Activated CD8-positive, alpha-beta memory T cell treated with anti-CD3 and anti-CD28 coated beads, Interleukin-2, amount 50 U/mL, for 48 hours (primary cell): ENCODE data around the gene PRKG1.
"Not testable (repeated sequence)": the region's sequence is repeated elsewhere in the genome, so short reads cannot be mapped to it uniquely, and the experiment has no call there.

ENCODE experiments used
- DNase-seq: peaks from one replicate; pipeline ENCODE4 v3.0.0-alpha.2; 2020

The PRKG1 gene

DNA sequence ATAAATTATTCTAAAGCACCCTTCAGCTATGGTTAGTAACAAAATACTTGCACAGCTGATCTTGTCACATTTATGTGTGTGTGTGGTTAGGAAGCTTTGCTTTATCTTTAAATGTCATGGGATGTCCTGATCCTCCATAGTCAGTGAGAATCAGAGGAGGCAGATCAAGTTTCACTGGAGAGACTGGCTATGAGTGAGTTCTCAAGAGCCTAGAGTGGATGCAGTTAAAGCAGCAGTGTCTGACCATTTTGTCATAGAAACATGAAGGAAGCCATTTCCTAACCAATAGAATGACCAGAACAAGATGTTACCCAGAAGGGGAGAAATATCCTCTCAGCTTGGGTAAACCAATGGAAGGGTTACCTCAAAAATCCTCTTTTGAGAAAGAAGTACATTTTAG lies 1032.6 kb downstream of the PRKG1 start:
- no peak for DNase-seq

DNA sequence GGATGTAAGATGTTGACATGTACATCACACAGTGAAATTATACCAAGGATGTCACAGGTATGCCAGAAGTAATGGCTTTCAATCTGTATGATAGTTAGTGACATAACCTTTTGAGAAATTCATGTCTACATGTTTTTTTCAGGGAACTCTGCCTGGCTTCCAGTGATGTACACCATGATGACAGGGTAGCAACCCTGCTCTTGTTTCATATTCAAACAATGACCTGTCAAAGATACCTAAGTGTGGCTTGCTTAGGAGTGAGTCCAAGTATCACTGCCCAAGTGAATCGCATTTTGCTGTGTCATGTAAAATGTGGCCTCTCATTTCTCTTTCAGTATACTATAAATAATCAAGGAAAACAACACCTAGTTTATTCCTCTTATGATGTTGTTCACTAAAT lies 1033.9 kb downstream of the PRKG1 start:
- DNase-seq: no peak

DNA sequence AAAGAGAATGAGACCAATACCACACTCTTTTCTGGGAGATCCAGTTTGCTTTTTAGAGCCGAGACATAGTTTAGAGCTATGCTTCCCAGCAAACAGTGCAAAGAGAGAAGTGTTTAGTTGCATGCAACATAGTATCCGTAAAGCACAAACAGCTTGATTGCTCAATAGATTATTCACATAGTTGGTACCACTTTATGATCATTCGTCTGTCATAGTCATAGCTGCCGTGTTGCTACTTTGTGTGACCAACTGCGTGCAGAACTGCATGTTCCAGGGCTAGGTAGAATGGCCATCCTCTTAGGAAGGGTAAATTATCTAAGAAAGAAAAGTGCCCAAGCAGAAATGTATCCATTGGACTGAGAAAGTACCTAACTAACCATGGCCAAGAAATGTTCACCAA lies 1036.3 kb downstream of the PRKG1 start:
- no peak for DNase-seq

DNA sequence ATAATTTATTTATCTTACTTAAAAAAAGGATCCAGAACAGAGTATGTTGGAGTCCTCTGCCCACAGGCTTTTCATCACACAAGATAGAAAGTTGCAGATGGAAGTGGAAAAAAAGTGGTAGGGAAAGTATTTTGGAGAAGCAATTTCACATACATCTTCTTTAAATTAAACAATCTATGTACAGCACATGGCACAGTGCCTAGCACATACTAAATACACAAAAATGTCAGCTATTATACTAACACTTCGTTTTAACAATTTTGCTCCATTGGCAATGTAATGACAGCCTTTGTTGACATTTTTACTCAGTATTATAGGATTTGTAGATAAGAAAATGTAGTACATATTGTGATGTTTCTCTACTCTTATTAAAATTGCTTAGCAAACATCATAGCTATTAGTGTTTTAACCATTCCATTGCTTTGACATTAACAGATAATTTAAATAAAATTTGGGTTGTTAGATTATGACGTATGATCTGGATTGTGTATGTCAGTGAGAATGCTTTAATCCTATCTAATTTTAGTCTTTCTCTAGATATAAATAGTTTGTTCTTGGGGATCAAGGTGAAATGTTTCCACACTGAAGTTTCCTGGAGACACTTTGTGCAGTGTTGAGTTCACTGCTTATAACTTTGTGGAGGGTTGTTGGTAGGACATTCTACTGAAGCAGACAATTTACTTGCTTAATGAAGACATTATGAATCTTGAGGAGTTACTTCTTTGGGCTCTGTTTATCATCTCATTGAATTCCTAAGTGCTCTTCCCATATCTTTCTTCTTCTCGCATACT lies 1037.0 kb downstream of the PRKG1 start:
- no peak for DNase-seq

DNA sequence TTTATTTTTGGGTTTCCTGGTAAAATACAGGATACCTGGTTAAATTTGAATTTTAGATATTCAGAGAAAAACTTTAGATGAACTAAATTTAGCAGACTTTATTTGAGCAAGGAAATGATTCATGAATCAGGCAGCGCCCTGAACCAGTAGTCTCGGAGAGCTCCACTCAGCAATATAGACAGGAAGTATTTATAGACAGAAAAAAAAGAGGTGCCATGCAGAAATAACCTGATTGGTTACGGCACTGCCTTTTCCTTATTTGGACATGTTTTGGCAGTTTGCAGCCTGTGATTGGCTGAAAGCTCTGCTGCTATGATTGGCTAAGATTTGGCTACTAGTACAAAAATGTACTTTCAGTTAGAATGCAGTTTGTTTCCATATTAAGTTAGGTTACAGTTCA lies 1041.5 kb downstream of the PRKG1 start:
- DNase-seq: no peak

DNA sequence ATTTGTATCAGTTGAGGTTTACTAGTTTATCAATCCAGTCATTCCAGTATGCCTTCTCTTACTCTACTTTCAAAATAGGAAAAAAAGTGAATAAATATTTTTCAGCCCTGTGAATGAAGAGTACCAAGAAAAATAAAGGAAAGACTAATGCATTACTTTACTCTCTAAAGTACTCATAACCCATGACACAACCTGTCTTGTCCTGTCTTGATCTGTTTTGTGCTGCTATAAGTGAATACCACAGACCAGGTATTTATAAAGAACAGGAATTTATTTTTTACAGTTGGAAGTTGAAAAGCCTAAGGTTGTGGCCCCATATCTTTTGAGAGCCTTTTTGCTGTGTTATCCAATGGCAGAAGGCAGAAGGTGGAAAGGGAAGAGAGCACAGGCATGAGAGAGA lies 1045.2 kb downstream of the PRKG1 start:
- no peak for DNase-seq

DNA sequence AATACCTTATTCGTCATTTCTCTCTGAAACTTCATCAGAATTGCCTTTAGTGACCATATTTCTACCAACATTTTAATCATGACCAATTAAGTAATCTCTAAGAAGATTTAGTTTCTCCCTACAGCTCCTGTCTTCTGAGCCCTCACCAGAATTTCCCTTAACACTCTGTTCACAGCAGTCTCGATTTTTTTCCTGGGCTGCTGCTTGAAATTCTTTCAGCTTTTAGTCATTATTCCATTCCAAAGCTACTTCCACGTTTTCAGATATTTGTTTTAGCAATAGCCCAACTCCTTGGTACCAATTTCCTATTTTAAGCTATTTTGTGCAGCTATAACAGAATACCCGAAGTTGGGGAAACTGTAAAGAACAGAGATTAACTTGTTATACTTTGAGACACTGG lies 1047.4 kb downstream of the PRKG1 start:
- no peak for DNase-seq

DNA sequence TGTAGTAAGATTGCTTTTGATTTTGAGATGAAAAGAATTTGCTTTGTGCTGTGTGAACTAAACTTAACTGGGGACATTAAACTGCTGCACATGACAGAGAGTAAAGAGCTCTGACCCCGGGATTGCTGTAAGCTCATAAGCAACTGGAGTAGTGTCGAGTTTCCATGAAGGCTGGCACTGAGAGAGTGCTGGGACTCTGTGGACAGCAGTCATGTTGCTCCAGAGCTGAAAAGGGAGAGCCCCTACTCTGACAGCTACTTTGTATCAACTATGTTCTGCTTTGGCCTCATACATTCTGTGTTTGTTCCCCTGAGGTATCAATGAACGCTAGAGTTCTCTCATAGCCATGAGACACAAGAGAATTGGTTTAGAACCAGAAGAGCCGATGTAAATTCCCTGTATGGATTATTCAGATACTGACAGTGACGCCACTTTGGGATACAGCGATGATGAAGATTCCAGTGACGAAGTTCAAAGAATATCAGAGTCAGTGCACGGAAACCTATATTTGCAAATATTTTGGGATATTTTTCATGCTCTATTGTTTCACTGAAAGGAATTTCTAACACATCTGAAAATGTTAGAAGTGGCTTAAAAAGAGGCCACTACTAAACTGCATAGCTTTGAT lies 1053.9 kb downstream of the PRKG1 start:
- DNase-seq: no peak

DNA sequence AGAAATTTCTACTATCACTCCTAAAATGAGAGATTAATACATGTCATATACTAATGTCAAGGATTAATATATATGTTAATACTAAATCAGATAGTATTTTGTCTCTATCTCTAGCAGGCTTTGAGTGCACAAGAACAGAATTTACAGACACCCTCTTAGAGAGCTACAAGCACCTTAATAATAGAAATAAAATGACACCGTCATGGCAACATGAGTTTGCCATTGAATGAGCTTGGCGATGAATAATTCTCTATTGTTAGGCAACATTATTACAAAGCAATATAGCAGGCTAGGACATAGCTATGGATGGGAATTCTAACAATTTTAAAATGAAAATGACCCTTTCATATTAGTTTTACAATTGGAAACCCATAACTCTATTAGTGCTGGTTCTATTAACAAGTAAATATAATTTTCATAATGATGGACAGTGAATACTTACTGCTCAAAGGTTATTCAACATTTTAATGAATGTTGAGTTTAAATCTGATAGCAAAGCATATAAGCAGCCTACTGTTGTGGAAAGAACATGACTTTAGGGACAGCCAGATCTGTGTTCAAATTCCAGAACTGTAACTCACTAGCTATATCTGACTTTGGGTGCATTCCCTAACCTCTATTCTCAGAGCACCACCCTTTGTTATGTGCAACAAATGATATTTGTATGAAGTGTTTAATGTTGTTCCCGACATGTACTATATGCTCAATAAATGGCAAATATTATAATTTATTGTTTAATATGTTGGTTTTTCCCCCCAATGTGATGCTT lies 1055.3 kb downstream of the PRKG1 start:
- no peak for DNase-seq

DNA sequence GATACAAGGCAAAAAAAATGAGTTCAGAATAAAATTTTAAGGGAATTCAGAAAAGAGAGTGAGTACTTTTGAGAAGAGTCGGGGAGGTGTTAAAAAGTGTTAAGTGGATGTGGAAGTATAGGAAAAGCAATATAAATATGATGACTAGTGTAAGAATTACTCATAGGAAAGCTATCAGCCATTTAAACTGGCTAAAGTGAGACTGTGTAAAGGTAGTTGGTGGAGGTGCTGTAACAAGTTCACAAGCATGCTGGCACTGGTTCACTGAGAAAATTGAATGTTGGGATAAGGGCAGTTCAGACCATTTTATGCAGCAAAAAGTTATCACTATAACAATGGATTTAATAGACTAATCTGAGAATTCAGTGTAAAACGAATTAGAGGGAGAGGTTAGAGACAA lies 1060.8 kb downstream of the PRKG1 start:
- DNase-seq: no peak

DNA sequence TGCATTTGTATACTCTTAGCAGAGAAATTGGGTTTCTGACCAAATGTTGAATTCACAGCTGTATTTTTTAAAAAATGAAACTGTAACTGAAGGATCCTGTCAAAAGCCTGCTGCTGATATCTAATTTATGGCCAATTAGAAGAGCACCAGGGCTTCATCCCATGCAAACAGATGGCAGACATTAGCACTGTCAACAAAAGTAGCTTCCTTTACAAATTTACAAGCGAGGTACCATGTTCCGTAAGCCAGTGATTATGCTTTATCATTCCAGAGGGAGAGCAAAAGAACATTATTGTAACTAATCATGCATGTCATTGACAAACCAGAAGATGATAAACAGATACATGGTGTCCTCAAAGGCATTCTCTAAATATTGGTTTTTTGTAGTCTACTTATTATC lies 1062.6 kb downstream of the PRKG1 start:
- DNase-seq: no peak

DNA sequence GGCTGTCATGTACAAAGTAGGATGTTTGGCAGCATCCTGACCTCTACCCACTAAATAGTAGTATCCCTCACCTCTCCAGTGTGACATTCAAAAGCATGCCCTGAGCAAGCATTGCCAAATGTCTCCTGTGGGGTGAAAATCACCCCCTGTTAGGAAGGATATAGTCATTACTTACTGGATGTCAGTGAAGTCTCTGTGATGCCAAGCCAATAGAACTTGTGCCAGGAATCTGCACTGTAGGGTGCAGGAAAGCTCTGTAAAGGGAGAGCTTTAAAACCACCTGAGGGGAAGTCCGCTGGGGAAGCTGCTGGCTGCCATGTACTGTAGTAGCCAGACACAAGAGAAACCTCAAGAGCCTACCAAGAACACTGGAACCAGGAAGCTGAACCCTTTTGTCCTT lies 1069.1 kb downstream of the PRKG1 start:
- no peak for DNase-seq

DNA sequence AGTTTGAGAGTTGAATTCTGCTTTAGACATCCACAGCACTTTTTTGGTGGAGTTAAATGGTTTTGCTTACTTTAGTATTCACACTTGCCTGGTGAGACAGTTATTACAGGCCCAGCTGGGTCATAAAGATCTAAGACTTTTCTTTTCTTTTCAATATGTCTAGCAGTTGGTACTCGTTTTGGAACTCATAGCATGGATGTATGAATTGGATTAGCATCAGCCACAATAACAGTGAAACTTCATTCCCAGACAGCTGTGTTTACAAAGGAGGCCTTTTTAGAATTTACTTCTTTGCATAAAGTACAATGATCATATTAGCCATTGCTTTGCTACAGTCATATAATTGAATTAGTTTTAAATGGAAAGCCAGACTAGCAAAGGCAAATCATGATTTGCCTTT lies 1071.3 kb downstream of the PRKG1 start:
- DNase-seq: no peak

DNA sequence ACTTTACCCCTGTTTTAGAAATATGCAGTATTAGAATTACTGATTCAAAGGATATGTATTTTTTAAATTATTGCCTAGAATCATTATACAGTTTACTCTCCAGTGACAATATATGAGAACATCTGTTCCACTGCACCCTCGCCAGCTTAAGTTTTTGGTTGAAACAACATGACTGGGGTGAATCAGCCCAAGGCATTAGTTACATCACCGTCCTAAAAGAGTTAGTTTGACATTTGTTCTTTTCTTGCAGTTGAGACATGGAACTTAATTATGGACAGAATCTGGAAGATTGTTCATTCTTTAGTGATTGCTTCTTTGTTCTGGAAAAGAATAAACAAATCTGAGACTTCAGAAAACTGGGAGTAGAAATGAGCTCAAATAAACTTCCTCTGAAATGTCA lies 1072.5 kb downstream of the PRKG1 start:
- no peak for DNase-seq

DNA sequence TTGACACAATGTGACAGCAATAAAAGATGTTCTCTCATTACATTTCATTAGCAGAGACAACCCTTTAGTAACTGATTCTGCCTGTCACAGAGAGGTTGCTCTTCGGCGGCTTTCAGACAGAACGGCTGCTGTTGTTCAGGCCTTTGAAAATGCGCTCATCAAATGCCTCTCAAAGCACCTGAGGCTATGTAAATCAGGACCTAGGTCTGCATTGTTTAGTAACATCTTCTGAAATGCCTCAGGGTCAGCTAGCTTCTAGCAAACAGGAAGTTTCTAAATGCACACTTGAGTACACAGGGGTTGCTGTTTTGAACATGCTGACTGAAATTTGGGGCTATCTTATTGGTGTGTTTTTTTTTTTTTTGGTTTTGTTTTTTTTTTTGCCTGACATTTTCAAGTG lies 1096.5 kb downstream of the PRKG1 start:
- no peak for DNase-seq

DNA sequence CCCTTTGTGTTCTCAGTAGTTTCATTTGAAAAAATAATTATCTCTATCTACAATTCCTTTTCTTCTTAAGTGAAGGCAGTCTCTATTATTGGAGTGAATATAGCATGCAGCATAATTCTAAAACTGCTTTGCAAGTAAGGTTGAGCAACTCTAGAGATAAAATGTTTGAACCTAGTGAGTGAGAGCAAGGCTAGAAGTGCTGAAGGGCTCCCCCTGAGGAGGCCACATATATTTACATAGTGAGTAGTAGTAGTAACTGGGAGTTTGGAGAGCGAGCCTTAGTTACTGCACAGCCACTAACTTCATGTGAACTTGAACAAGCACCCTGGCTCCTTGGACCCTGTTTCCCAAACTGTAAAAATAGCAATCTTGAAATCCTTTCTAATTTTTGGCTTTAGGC lies 1098.3 kb downstream of the PRKG1 start:
- no peak for DNase-seq

DNA sequence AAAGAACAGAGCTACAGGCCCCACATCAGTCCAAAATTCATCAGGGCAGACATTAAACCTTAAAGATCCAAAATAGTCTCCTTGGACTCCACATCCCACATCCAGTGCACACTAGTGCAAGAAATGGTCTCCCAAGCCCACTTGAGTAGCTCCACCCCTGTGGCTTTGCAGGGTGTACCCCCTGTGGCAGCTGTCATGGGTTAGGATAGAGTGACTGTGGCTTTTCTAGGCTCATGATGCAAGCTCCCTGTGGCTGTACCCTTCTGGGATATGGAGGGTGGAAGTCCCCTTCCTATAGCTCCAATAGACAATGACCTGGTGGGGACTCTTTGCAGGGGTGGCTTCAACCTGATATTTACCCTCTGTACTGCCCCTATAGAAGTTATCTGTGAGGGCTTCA lies 1111.0 kb downstream of the PRKG1 start:
- no peak for DNase-seq

DNA sequence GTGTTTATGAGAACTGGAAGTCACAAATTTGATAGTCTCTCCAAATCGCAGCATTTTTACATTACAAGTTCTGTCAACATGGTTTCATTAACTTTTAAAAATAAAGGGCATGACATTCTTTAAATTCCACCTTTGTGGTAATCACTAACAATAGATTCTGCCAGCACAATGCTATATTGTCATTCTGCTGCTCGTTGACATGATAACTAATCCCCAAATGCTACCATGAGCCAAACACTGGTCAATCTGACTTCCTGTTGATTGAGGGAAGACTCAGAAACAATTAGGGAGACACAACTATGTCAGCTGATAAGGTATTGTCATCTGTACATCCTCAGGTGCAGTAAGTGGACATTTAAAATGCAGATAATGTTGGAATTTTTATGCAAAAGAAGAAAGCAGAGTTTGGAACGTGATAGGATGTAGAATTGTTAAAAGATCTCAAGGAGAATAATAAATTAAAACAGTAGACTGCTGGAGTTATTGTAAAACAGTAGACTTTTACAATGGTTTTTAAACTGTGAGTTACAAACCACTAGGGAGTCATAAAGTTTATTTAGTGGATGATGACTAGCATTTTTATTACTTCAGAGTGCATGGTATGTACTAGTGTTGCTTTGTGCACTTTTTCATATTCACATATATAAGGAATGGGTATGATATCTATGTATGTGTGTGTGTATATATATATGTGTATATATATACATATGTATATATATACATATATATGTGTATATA lies 1113.4 kb downstream of the PRKG1 start:
- no peak for DNase-seq

DNA sequence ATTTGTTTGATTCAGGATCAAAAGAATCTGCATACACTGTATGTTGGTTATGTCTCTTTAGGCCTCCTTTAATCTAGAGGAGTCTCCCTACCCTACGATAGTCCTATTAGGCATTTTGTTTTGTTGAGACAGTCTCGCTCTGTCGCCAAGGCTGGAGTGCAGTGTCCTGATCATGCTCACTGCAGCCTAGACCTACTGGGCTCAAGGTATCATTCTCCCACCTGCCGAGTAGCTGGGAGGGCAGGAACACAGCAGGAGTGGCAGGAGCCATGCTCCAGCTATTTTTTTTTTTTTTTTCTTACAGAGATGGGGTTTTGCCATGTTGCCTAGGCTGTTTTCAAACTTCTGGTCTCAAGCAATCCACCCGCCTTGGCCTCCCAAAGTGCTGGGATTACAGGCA lies 1116.8 kb downstream of the PRKG1 start:
- no peak for DNase-seq

DNA sequence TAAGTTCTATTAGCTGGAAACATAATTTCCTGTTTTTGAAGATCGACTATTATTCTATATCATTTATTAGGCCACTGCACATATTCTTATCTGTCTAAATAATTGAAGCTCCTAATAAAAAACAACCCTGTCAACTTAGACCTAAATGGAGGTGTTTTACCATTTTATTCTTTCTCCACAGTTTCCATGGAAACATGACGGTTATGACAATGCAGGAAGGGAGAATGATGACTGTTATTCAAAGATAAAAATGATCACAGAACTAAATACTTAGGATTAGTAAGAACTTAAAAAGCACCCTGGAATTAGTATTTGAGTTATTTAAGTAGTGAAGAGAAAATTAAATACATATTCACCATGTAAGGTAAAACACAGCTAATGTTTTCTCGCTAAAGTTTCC lies 1119.9 kb downstream of the PRKG1 start:
- DNase-seq: no peak

DNA sequence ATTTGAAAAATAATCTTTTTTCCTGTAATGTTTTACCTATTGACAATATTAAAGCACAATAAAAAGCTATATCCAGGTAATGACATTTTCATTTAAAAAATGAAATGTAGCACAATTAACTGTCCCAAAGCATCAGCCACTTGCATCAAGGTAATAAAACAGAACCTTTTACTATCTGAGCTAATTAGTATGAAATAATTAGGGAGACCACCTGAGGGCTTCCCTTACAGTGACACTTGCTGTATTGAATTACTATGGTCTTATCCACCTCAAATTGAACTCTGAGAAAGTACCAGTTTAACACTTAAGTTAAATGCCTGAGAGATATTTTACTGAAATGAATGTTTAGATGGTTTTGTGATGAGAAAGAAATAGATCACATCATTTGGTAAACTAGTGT lies 1120.4 kb downstream of the PRKG1 start:
- DNase-seq: no peak

DNA sequence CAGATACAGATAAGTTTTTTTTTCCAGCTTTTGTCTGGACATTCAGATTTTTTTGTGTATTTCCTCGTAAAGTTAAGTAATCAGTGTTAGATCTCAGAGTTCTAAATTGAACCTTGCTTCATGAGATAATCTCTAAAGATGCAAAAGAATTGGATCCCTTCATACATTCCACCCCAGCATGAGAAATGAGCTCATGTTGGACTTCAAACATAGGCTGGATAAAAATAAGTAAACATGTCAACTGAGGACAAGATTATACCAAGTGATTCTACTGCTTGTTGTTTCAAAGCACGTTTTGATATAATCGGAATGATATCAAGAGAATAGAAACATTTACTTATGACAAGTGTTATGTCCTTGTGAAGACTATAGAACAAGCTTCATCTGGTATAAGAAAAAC lies 1122.8 kb downstream of the PRKG1 start:
- no peak for DNase-seq

DNA sequence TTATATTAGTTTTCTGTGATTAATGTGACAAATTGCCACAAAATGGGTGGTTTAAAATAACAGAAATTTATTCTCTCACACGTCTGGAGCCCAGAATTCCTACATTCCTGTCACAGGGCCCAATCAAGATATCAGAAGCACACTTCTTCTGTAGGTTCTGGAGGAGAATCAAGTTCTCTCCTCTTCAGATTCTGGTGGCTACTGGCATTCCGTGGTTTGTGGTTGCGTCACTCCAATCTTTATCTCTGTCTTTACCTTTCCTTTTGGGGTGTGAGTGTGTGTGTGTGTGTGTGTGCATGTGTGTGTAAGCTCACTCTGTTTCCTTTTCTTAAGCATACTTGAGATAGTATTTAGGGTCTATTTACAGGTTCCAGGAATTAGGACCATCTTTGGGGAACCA lies 1124.3 kb downstream of the PRKG1 start:
- no peak for DNase-seq

DNA sequence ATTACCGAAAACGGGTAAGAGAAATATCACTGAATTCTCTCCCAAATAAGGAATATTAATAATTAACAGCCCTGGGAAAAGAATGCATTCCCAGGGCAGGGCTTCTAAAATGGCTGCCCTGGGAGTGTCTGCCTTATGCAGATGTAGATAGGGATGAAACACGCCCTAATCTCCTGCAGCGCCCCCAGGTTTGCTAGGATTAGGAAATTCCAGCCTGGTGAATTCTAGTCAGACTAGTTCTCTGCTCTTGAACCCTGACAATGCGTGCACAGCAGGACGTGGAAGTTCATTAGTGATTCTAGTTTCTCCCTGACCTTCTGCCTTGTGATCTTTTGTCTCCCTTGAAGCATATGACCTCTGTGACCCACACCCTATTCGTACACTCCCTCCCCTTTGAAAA lies 1130.6 kb downstream of the PRKG1 start:
- not testable (repeated sequence) for DNase-seq
